GM15510 (cell line): ENCODE measurements around the gene MYOM3.

Experiments
- POLR2A ChIP-seq: IDR thresholded peaks from 3 replicates; pipeline ENCODE4 v1.6.1; 2011; ENCODE audit warnings: borderline replicate concordance; ENCODE audit not compliant: insufficient read length; ENCODE audit errors: extremely low read depth

Gene MYOM3

DNA sequence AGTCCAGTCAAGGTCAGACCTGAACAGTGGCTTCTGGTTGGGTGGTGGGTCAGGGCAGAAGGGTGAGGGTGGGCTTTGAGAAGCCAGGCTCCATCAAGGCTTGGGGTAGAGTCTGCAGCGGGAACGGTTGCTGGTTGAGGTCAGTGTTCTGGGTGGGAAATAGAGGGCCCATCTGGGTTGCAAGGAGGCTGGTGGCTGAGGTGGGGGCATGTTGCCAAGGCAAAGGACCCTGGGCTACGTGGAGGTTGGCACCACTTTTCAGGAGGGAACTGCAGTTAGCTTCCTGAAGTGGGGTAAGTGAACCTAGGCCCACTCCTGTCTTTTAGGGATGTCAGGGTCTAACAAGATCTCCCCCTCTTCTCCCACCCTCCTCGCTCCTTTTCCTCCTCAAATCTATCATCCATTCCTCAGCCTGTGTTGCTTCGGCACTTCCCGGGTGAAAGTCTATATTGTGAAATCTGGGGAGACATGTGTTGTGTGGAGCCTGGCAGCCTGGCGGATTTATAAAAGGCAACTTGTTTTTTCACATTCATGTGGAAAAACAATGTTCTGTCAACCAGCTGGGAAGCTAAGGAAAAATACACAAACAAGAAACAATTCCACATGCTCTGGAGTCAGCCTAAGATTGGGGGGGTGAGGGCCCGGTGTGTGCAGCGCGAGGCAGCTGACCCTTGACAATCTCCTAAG, 29.5 kb upstream of the MYOM3 start:
- TF ChIP-seq POLR2A = no peak

DNA sequence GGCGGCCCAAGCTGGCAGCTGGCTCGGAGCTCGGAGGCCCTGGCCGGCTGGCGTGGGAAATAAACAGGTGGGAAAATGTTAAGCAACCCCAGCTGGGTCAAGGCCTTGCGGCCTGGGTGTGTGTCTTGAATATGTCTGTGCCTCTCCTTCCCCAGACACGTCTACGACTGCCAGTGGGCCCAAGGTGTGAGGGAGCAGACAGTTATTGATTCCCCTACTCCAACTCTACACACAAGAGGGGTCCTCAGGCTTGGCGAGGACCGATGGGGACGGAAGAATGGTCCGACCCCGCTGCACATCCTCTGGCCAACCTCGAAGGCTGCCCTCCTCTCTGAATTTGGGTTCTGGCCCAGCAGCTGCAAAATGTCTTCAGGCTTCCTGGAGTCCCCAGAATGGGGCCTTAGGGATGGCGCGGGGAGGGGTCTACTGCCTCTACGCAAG, 28.8 kb upstream of the MYOM3 start:
- no peak for TF ChIP-seq POLR2A

DNA sequence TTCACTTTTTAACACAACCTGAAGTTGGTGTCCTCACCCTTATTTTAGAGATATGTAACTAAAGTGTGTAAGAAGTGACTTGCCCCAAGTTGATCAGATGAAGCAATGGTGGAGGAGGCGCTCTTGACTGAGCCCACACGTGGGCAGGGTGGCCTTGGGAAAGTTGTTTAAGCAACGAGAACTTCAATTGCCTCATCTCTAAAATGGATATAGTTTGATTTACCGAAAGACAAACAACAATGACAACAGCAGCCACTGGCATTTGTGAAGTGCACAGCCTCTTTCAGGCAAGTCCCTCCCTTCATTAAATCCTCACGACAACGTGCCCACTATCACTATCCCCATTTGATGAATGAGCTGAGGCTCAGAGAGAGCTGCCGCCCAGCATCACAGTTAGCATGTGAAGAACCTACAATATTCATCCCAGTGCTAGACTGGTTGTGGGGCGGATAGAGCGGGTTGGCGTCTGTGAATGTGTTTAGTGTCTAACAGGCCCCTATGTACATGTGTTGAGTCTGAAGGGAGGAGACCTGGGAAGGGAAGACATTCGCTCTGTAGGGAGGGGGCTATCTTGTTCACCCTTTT, 28.0 kb upstream of the MYOM3 start:
- TF ChIP-seq POLR2A = no peak

DNA sequence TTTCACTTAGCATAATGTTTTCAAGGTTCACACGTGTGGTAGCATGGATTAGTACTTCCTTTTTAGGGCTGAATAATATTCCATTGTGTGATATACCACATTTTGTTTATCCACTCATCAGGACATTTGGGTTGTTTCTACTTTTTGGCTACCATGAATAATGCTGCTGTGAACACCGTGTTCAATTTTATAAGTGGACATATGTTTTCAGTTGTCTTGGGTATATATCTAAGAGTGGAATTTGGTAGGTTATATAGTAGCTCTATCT, 27.2 kb upstream of the MYOM3 start:
- TF ChIP-seq POLR2A = no peak

DNA sequence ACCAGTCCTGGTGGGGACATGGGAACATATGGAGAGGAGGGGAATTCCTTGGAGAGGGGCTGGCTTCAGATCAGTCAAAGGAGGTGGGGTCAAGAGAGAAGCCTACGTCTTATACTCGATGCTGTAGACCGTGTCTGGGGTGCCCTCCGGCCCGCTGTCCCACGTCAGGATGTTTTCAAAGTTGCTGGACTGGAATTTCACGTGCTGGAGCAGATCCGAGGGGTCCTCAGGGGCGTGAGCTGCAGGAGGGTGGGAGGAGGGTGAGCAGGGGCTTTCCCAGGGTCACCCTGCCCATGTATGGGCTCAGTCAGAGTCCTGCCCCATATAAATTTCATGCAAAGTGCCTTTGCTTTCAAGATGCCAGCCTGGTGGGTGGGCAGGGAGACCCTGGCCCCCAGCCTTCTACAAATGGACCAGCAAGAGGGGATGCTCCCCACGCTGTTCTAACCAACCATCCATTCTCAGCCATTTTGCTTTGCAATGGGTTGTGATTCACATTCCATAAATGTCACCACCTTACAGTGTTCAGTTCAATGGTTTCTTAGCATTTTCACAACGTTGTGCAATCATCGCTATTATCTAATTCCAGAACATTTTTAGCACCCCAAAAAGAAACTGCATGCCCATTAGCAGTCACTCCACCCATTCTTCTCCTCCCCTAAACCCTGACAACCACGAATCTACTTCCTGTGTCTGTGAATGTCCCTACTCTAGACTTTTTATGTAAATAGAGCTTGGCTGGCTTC, 26.7 kb upstream of the MYOM3 start:
- no peak for TF ChIP-seq POLR2A

DNA sequence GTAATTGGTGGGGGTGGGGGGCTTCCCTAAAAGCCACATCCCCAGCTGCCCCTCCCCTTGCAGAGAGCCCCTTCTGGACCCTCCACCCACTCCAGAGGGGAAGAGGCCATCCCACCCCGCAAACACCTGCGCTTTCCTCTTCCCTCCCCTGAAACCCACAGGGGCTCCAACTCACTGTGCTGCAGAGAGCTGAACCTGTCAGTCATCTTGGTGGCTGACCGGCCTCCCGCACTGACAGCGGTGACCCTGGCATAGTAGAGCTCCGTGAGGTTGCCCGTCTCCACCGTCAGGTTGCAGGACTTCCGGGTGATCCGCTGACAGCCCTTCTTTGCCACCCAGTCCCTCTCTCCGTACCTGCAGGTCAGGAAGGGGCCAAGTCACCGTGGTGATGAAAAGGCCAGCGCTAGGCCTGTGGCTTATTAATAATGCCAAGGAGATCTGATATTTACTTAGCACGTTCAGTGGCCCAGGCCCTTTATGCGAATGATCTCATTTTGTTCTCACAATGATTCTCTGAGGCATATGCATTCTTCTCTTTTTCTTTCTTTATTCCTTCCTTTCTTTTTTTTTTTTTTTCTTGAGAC, 25.1 kb upstream of the MYOM3 start:
- no peak for TF ChIP-seq POLR2A

DNA sequence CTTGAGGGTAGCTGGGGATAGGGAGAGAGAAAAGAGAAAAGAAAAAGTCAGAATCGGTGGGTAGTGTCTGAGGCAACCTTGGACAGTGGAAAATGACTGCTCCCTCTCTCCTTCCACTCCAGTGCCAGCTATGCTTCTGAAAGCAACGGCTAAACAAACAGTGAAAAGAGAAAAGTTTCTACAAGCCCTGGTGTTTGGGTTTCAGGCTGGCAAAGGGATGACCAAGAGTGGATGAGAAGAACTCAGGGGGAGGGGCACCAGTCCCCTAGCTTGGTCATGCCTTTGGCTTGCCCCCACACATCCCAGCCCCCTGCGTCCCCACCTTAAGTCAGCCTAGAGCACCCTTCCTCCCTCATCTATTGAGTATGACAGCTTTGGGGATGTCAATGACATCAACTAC, 22.4 kb upstream of the MYOM3 start:
- TF ChIP-seq POLR2A = no peak

DNA sequence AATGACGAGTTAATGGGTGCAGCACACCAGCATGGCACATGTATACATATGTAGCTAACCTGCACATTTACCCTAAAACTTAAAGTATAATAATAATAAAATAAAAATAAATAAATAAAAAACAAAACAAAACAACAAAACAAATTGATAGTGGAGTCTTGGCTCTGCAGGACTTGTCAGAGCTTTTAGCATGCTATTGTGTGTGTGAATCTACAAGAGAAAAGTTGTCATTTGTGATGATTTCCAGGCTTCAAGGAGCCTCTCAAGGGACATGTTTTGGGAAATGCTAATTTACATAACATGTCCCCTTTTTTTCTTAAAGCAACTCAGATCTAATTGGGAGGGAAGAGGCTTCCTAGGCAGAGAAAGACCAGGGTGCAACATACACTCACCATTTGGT, 21.9 kb upstream of the MYOM3 start:
- TF ChIP-seq POLR2A = no peak

DNA sequence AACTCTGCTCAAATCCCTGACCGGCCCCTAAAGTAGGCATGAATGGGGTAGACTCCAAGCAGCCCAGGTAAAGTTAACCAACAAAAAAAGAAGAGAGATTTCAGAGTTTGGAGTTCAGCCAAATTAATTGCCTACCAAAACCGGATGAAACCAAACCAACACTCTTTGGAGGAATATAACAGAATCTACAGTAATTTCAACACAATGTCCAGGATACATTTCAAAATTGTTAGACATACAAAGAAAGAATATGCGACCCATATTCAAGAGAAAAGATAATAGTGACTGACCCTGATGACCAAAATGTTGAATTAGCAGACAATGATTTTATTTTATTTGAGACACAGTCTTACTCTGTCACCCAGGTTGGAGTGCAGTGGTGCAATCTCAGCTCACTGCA, 18.4 kb upstream of the MYOM3 start:
- TF ChIP-seq POLR2A = no peak

DNA sequence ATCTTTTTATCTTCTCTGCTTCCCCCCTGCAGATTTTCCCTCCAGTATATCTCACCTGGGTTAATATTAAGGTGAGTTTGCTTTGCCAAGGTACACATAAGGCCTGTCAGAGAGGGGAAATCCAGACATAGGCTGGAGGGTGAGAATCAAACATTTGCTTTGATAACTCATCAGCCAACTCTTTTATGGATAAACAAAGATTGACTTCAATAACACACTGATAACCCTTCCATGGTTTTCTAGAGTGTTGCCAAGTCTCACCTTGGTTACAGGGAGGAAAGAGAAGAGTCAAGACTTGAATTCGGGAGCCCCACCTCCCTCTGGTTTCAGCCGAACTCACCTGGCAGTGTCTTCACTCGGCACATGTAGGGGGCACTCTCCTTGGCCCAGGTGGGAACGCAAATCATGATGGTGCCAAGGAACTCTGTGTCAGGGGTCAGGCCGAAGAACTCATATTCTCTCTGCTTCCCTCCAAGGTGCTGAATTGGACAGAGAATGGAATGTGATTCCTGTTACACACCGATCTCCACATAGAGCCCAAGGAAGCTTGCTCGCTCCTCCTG, 15.9 kb upstream of the MYOM3 start:
- no peak for TF ChIP-seq POLR2A

DNA sequence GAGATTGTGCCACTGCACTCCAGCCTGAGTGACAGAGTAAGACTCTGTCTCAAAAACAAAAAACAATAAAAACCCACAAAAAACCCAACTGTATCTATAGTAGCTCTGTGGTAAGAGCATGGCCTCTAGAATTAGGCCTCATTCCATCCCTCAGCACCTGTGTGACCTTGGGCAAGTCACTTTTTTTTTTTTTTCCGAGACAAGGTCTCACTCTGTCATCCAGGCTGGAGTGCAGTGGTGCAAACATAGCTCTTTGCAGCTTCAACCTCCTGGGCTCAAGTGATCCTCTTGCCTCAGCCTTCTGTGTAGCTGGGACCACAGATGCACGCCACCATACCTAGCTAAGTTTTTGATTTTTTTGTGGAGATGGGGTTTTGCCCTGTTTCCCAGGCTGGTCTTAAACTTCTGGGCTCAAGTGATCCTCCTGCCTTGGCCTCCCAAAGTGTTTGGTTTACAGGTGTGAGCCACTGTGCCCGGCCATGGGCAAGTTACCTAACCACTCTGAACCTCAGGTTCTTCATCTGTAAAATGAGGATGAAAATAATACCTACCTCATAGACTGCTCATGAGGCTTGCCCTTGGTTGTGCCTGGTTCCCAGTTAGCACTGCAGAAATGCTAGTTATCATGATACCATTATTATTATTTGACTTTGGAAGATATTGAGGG, 15.3 kb upstream of the MYOM3 start:
- TF ChIP-seq POLR2A = no peak

DNA sequence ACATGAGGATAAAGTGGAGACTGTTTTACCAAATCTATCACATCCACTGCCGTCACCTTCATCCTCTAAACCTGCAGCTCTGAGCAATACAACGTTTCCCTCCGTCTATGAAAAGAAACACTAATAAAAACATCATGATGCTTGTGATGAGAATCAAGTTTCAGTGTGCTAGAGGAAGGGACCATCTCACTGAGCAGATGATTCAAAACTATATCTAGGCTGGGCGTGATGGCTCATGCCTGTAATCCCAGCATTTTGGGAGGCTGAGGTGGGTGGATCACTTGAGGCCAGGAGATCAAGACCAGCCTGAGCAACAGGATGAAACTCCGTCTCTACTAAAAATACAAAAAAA, 14.7 kb upstream of the MYOM3 start:
- no peak for TF ChIP-seq POLR2A

DNA sequence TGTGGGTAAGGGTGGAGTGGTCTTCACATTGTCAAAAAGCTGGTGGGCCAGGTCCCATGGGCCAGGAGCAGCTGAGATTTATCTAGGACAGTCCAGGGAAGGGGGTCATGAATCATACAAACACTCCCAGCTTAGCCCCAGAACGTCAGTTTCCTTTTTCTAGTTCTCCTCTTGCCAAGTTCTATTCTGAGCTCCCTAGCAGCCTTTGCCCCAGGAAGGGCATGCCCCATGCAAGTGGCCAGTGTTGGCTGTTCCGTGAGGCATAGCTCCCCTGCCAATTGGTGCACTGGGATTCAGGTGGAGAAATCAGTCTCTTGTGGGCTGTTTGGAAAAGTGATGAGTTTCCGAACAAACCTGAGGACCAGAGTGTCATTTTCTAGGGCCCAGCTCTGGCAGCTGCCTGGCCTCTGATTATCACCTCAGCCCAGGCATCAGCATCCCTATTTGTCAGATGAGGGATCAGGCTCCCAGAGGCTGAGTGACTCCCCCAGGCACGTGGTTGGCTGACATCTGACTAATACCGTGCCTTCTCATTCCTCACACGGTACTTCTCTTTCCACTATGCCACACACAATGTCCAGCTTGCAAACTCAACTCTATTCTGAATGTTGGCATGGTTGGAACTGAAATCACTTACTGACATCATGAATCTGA, 14.2 kb upstream of the MYOM3 start:
- TF ChIP-seq POLR2A = no peak

DNA sequence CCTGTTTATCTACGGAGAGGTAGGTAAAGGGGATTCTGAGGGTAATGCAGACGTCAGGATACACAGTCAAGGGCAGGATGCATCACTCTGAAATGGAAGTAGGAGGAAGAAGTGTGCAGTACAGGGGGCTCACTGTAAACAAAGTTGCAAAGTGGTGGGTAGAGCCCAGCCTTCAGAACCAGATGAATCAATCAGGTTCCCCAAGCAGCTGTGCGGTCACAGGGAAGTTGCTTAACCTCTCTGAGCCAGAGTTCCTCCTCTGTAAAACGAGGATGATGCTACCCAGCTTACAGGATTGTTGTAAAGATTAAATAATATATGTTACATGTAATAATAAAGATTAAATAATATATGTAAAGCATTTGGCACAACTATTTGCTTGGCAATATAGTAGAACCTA, 13.5 kb upstream of the MYOM3 start:
- no peak for TF ChIP-seq POLR2A
